HG02943 (cell line): ENCODE data around the gene TBC1D9.
A peak's percentile ranks its signal among the peaks of the same experiment; 100 is the strongest.
"Not testable (repeated sequence)": the region's sequence is repeated elsewhere in the genome, so short reads cannot be mapped to it uniquely, and the experiment has no call there.

Experiments
- ATAC-seq: cut with Tn5 transposase; IDR thresholded peaks from one replicate; pipeline ENCODE4 v1.9.1; 2021; ENCODE audit warnings: mild to moderate bottlenecking, low read depth, moderate library complexity; ENCODE audit not compliant: unreplicated experiment

The TBC1D9 gene

GRCh38 chr4:140756319-140757231, at the start of gene TBC1D9:
TSS of gene TBC1D9 (minus strand) at chr4:140756385. CDS start at chr4:140756045, 340 bp downstream.
- ATAC-seq, result peak; percentile 21

- ATAC-seq, result no peak
Measured at GRCh38 chr4:140805293-140805692, 49.1 kb upstream of the TBC1D9 start.

GRCh38 chr4:140802591-140802990, 46.4 kb upstream of the TBC1D9 start:
- ATAC-seq, result no peak

- ATAC-seq, result no peak
Measured at GRCh38 chr4:140800666-140801065, 44.5 kb upstream of the TBC1D9 start.

GRCh38 chr4:140799686-140800225, 43.6 kb upstream of the TBC1D9 start:
- no peak for ATAC-seq

DNA sequence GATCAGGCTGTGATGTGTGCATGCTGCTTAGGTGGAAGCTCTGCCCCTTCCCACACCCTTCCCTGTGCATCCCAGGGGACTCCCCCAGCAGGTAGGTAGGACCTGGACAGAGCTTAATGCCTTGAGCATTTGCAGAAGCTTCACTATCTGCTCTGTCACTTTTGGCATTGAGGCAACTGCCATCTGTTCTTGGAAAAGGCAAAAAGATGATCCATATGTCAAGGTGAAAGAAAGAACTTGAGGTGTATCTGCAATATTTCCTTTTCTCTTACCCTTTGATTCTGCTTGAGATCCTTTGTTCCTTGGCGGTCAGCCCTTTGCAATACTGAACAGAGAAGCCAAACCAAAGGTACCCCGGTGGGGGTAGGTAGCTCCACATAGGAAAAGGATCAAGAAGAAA, 37.1 kb upstream of the TBC1D9 start:
- no peak for ATAC-seq

GRCh38 chr4:140790765-140791164, 34.6 kb upstream of the TBC1D9 start:
- ATAC-seq, result peak; percentile 87

GRCh38 chr4:140790171-140790570, 34.0 kb upstream of the TBC1D9 start:
- ATAC-seq, result peak; percentile 12

GRCh38 chr4:140789759-140790158, 33.6 kb upstream of the TBC1D9 start:
- no peak for ATAC-seq

GRCh38 chr4:140782787-140783186, 26.6 kb upstream of the TBC1D9 start:
- ATAC-seq, result not testable (repeated sequence)

DNA sequence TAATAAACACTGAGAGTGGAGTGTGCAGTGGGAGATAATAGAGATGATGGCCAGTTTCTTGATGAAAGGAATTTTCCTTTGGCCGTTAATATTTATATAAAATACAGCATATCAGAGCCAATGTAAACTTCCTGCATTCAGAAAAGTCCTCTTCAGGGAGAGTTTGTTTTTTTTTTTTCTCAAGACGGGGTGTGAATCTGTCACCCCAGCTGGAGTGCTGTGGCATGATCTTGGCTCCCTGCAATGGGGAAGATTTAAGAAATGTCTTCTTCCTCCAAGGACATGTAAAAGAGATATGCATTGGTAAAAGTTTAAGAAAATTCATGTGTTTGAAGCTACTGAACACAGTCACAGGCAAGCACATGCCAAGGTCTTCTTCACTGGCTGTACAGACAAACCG, 25.4 kb upstream of the TBC1D9 start:
- ATAC-seq, result no peak

- no peak for ATAC-seq
Measured at GRCh38 chr4:140777894-140778293, 21.7 kb upstream of the TBC1D9 start.

GRCh38 chr4:140777386-140777785, 21.2 kb upstream of the TBC1D9 start:
- ATAC-seq, result no peak

GRCh38 chr4:140776556-140776955, 20.4 kb upstream of the TBC1D9 start:
- ATAC-seq, result no peak

- ATAC-seq, result no peak
Measured at GRCh38 chr4:140774956-140775355, 18.8 kb upstream of the TBC1D9 start.

DNA sequence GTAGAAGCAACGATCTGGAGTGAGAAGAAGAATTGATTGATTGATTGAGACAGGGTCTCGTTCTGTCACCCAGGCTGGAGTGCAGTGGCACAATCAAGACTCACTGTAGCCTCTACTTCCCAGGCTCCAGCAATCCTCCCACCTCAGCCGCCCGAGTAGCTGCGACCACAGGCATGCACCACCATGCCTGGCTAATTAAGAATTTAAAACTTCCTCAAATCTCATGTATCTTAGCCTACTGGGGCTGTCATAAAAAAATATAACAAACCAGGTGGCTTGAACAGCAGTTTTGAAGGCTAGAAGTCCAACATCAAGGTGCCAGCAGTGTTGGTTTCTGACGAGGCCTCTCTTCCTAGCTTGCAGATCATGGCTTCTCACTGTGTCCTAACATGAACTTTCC, 18.3 kb upstream of the TBC1D9 start:
- ATAC-seq, result no peak

GRCh38 chr4:140769209-140769608, 13.0 kb upstream of the TBC1D9 start:
- no peak for ATAC-seq

DNA sequence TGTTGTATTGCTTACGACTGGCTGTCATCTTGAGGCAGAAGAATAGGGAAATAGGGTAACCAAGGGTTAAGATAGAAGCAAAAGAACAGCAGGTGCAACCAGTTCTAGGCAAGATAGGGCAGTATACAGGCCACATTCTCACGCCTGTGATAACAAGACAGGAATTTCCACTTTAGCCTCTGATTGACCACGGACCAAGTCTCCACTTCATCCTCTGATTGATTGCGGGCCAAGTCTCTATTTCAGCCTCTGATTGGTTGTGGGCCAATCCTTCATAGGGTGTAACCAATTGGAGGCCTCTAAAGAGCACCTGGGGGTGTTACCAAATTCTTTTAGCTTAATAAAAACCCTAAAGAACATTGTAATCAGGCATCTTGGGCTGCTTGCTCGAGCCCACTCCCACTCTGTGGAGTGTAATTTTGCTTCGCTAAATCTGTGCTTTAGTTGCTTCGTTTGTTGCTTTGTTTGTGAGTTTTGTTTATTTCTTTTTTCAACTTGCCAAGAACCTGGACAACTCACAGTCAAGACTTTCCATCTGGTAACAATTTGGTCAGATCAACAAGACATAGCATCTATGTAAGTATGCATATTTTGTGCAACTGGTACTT, 8.7 kb upstream of the TBC1D9 start:
- ATAC-seq, result no peak

GRCh38 chr4:140762202-140762601, 6.0 kb upstream of the TBC1D9 start:
- ATAC-seq, result no peak

DNA sequence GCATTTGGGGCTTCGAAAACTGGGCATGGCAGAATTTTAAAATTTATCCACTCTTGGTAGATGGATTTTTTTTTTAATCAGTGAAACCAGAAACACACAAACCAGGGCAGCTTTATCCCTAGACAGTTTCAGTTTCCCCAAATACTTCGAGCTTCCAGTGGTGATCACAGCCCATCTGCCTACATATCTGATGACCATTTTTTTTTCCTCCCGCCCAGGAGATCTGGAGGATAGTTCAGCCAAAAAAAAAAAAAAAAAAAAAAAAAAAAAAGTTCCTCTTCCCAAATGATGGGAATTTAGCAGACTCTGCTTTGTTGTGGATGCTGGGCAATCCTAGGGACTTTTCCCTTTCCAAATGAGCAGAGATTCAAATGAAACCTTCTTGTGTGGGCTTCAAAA, 1.0 kb upstream of the TBC1D9 start:
- ATAC-seq, result no peak

GRCh38 chr4:140755774-140756318, 339 bp downstream of the TBC1D9 start:
- ATAC-seq, result peak; percentile 53
